Measurements from ENCODE around the gene BLOC1S6. TPM values are rescaled to one million over a fixed set of nuclear protein-coding genes. Genes with fewer than 3 reads are reported as not detected.
A peak's percentile ranks its signal among the peaks of the same experiment; 100 is the strongest.

Gene BLOC1S6
- total RNA-seq, 2 donors from 2014 or later, result 46.0 to 82.5 TPM

DNA sequence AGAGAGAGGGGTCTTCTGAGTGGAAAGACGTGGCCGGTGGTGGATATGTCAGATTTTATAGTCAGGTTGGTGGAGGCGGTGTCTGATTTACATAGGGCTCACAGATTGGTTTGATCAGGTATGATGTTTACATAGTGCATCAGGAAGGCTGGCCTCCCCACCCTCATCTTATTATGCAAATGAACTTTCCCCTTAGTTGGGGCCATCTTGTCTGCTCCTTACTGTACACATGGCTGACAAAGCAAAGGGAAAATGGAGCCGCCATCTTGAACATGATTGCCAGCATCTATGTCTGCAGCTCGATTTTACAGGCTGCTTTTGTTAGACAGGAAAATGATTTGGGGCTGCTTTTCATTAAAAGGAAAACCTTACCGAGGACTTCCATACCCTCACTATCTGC is 67.6 kb downstream of the BLOC1S6 start:
- WGBS, result 80% methylated on average over 6 of the region's 6 CpGs
- intact Hi-C loops (cut with DNase I), result no loop called here
- TF ChIP-seq POLR2AphosphoS5 (IDR thresholded peaks at IDR 0.05) (no peak), CTCF (IDR thresholded peaks at IDR 0.05) (no peak), POLR2A (IDR thresholded peaks at IDR 0.05) (no peak)
- no peak for DNase-seq (ENCODE audit: low spot score)
- H3K4me3 ChIP-seq, result no peak overlapping the region
- no peaks in the 10 kb centered on the region for H3K9me3 ChIP-seq
- no peak overlapping the region for H3K27ac ChIP-seq
- H3K36me3 ChIP-seq, result no peaks in the 10 kb centered on the region
- H3K4me1 ChIP-seq (replicated peaks), result peaks cover 5% of the 10 kb centered on the region
- H3K27me3 ChIP-seq (replicated peaks; ENCODE audit: insufficient read depth), result no peaks in the 10 kb centered on the region

- intact Hi-C loops (cut with DNase I), result no loop called here
- Histone ChIP-seq H3K9me3 (no peaks in the 10 kb centered on the region), H3K36me3 (peaks cover 3 to 4% of the 10 kb centered on the region in 2 donors), H3K27me3 (replicated peaks; ENCODE audit: insufficient read depth) (no peaks in the 10 kb centered on the region), H3K4me1 (replicated peaks) (peaks cover 11% of the 10 kb centered on the region), H3K4me3 (no peak overlapping the region), H3K27ac (peak overlapping the region; percentile 24 to 27)
- 96% methylated on average over 2 of the region's 2 CpGs for WGBS
- TF ChIP-seq CTCF (IDR thresholded peaks at IDR 0.05) (no peak), POLR2A (IDR thresholded peaks at IDR 0.05) (no peak), POLR2AphosphoS5 (IDR thresholded peaks at IDR 0.05) (no peak)
- no peak for DNase-seq (ENCODE audit: low spot score)
These were observed 70.1 kb downstream of the BLOC1S6 start for GRCh38 chr15:45657254-45657653.

DNA sequence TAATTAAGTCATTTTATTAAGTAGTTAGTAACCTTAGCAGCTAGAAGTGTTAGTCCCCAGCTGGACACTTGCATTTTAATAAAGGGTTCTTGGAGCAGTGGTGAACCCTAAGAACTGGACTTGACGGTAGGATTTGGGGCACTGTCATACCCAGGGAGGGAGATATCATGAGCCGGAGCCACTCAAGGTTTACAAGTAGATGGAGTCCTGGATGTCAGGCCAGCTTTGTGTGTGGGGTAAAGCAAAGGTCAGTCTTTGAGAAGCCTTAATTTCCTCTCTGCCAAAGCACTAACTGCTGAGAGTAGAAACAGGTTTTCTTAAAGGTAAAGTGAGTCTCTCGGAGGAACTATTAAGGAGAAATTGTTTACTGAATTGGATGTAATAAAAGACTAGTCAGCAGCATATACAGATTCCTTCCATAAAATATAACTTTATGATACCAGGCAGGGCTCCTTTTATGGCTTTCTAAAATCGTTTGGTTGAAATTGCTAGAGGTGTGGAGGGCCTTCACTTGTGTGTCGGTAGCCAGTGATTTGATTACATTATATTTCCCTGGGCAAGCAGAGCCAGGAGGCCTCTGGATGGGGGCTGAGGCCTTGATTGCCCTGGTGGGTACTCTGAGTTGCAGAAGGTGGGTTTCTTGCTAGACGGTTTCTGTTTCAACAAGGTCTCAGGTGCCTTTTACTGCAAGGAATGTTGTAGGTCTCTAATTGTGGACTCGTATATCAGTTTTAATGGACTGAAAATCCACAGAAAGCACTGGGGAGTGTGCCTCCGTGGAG is 70.8 kb downstream of the BLOC1S6 start:
- Histone ChIP-seq H3K9me3 (no peaks in the 10 kb centered on the region), H3K27ac (peak overlapping the region; percentile 24 to 27), H3K27me3 (replicated peaks; ENCODE audit: insufficient read depth) (no peaks in the 10 kb centered on the region), H3K36me3 (peaks cover 4 to 9% of the 10 kb centered on the region in 2 donors), H3K4me3 (no peak overlapping the region), H3K4me1 (replicated peaks) (peaks cover 11% of the 10 kb centered on the region)
- TF ChIP-seq POLR2A (IDR thresholded peaks at IDR 0.05), result no peak
- no peak for TF ChIP-seq CTCF (IDR thresholded peaks at IDR 0.05)
- no peak for TF ChIP-seq POLR2AphosphoS5 (IDR thresholded peaks at IDR 0.05)
- intact Hi-C loops (cut with DNase I), result no loop called here
- 65% methylated on average over 8 of the region's 8 CpGs for WGBS
- DNase-seq (ENCODE audit: low spot score), result no peak

Small RNAs within 50 kb of the gene (small RNA-seq; reads per million reads assigned to genes)
- gene DPPA5P2 (0 reads per million in 2 donors), gene RF00019 (0 reads per million in 2 donors)

Other genes starting within 250 kb of the BLOC1S6 start
- gene GATM, start 208.8 kb upstream of the BLOC1S6 start, total RNA-seq, result 100 to 1,000 TPM in 1 of 2 donors, 10 to 100 TPM in 1; 12.9 to 254 TPM
- gene SLC30A4, start 64.6 kb upstream of the BLOC1S6 start, total RNA-seq, result 100 to 1,000 TPM in 1 of 2 donors, 10 to 100 TPM in 1; 42.9 to 233 TPM
- 10 to 100 TPM; 29.4 to 83.8 TPM for gene SQOR, start 47.6 kb downstream of the BLOC1S6 start, total RNA-seq

Data from prostate gland (tissue), 2 donors.